RCC 7860 (cell line): ENCODE data around the gene GPR180.

Experiments used
- DNase-seq: peaks from one replicate; pipeline ENCODE4 v3.0.0-alpha.2; 2015; ENCODE audit warnings: low spot score
- FAIRE-seq: peaks from 2 replicates; lab custom pipeline; 2012; peaks lifted over from hg19 to GRCh38; lab: Jason Lieb, UNC

The GPR180 gene

DNA sequence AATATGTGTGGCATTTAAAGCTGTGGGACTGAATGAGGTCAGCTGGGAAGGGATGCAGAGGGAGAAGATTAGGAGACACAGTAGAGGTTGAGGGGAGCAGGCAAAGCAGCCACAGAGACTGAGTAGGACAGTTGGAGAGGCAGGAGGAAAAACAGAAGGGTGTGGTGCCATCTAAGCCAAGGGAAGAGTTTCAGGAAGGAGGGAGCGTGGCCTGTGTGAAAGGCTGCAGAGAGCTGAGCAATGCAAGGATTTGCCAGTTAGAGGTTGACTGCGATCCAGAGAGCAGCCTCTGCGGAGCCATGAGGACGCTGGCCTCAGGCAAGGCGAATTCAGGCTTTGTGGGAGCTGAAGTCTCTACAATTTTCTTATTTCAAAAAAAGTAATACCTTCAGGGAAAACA is 81.8 kb downstream of the GPR180 start:
- DNase-seq (no peak), FAIRE-seq (no peak)
